GM12891 (cell line): ENCODE results near the gene CDH13.

ENCODE experiments used
- DNase-seq: peaks from one replicate; pipeline ENCODE4 v3.0.0; 2011; ENCODE audit warnings: low spot score; ENCODE audit not compliant: insufficient read length
- FAIRE-seq: peaks from 2 replicates; lab custom pipeline; 2011; peaks lifted over from hg19 to GRCh38; lab: Jason Lieb, UNC
- PAX5 ChIP-seq: IDR thresholded peaks from 2 replicates; pipeline ENCODE4 v1.6.1; 2011; ENCODE audit warnings: low read length, moderate library complexity, mild to moderate bottlenecking; ENCODE audit not compliant: insufficient read depth, severe bottlenecking
- POLR2A ChIP-seq: IDR thresholded peaks from 2 replicates; pipeline ENCODE4 v1.6.1; 2011; ENCODE audit warnings: low read depth, low read length, control low read depth
- POLR2AphosphoS5 ChIP-seq: IDR thresholded peaks from 2 replicates; pipeline ENCODE4 v1.6.1; 2011; ENCODE audit warnings: low read depth, low read length, control low read depth
- POU2F2 ChIP-seq: IDR thresholded peaks from 2 replicates; pipeline ENCODE4 v1.6.1; 2011; ENCODE audit warnings: low read depth, mild to moderate bottlenecking, control low read depth, low read length, moderate library complexity
- SPI1 ChIP-seq: IDR thresholded peaks from 2 replicates; pipeline ENCODE4 v1.6.1; 2011; ENCODE audit warnings: low read depth, low read length, control low read depth
- TAF1 ChIP-seq: IDR thresholded peaks from 2 replicates; pipeline ENCODE4 v1.6.1; 2011; ENCODE audit warnings: low read depth, low read length, control low read depth

The CDH13 gene

DNA sequence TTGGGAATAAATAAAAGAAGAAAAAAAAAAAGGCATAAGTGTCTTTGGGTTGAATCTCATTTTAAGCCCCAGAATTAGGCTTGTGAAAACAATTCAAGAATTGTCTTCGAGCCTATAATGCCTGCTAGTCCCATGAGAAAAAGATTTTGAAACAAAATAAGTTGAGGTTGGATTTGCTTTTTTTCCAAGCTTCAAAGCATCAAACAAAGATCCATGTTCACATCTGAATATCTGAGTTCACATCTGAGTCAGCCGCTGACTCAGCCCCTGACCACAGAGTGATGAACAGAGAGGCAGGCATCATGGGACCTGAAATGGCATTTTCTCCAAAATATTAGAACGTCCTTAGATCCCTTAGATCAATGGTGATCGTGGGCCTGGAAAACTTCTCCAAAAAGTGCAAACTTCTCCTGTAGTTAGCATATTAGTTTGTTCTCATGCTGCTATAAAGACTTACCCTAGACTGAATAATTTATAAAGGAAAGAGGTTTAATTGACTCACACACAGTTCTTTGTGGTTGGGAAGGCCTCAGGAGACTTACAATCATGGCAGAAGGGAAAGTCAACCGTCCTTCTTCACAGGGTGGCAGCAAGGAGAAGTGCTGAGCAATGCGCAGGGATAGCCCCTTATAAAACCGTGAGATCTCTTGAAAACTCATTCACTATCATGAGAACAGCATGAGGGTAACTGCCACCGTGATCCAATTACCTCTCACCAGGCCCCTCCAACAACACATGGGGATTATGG is 886.4 kb downstream of the CDH13 start:
- TF ChIP-seq POLR2A = no peak
- no peak for TF ChIP-seq POU2F2
- no peak for TF ChIP-seq PAX5
- TF ChIP-seq TAF1 = no peak
- TF ChIP-seq POLR2AphosphoS5 = no peak
- TF ChIP-seq SPI1 = no peak
- DNase-seq = no peak

GRCh38 chr16:83515395-83515794 is 888.6 kb downstream of the CDH13 start:
- DNase-seq (no peak), FAIRE-seq (no peak)
- TF ChIP-seq POLR2AphosphoS5 (no peak), TAF1 (no peak), PAX5 (no peak)

More for the DNA sequence above, 886.4 kb downstream of the CDH13 start:
- no peak for FAIRE-seq

- no peak for FAIRE-seq
- TF ChIP-seq PAX5 (no peak), POLR2A (no peak), SPI1 (no peak)
Observed at GRCh38 chr16:83516931-83517330, 890.2 kb downstream of the CDH13 start.

GRCh38 chr16:83517398-83517797 is 890.6 kb downstream of the CDH13 start:
- FAIRE-seq = no peak
- no peak for DNase-seq
- TF ChIP-seq SPI1 = no peak
- TF ChIP-seq PAX5 = no peak
- no peak for TF ChIP-seq TAF1
- no peak for TF ChIP-seq POU2F2
- TF ChIP-seq POLR2A = no peak
- no peak for TF ChIP-seq POLR2AphosphoS5

More at GRCh38 chr16:83516931-83517330, 890.2 kb downstream of the CDH13 start:
- DNase-seq = no peak

DNA sequence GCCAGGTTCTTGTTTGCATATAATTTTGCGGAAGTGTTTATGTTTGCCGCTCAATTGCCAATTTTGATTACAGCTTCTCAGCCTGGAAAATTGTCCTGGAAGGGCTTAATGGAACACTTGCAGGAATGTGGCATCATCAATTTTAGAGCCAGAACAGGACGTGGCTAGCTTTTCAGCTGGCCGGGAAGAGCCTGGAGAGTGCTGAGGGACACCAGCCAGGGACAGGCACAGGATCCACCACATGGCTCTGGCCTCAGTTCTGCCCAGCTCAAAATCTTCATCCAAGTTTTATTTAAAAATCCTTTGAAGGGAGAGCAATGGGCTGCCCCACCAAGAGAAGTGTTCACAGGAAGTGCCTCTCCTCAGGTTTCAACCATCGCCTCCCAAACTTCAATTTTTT is 893.8 kb downstream of the CDH13 start:
- FAIRE-seq (no peak), DNase-seq (no peak)
- TF ChIP-seq POLR2A = no peak
- TF ChIP-seq PAX5 = no peak
- no peak for TF ChIP-seq POU2F2
- no peak for TF ChIP-seq TAF1
- TF ChIP-seq SPI1 = no peak
- TF ChIP-seq POLR2AphosphoS5 = no peak

GRCh38 chr16:83530293-83530692 is 903.5 kb downstream of the CDH13 start:
- FAIRE-seq (no peak), DNase-seq (no peak)
- TF ChIP-seq POLR2A (no peak), PAX5 (no peak), TAF1 (no peak), POU2F2 (no peak), SPI1 (no peak), POLR2AphosphoS5 (no peak)

GRCh38 chr16:83532634-83533033 is 905.9 kb downstream of the CDH13 start:
- TF ChIP-seq TAF1 (no peak), PAX5 (no peak), POLR2A (no peak), SPI1 (no peak), POLR2AphosphoS5 (no peak), POU2F2 (no peak)
- no peak for FAIRE-seq
- DNase-seq = no peak

DNA sequence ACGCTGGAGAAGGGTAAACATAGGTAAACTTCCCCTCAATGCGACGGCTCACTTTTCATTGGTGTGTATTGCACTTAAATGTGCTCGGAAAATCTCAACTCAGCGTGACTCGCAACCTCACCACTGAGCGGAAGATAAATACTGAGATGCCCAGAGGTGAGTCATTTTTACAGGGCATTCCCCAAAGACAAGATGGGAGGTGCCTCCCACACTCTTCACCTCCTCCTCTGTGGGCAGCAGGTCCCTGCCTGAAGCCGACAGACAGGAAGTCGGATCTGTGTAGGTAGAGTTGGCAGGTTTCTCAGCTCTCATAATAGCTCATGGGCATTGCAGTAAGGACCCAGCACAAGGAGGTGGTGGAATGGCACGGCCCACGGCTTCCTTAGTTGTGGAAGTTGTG is 906.4 kb downstream of the CDH13 start:
- no peak for FAIRE-seq
- TF ChIP-seq SPI1 = no peak
- no peak for TF ChIP-seq POU2F2
- no peak for TF ChIP-seq POLR2AphosphoS5
- no peak for TF ChIP-seq POLR2A
- no peak for TF ChIP-seq PAX5
- no peak for TF ChIP-seq TAF1
- DNase-seq = no peak

GRCh38 chr16:83538707-83539106 is 911.9 kb downstream of the CDH13 start:
- TF ChIP-seq TAF1 (no peak), POLR2AphosphoS5 (no peak), SPI1 (no peak), POU2F2 (no peak), POLR2A (no peak), PAX5 (no peak)
- no peak for DNase-seq
- no peak for FAIRE-seq

- no peak for DNase-seq
- no peak for TF ChIP-seq POU2F2
- FAIRE-seq = no peak
Observed at GRCh38 chr16:83539736-83540490, 913.1 kb downstream of the CDH13 start.
